ENCODE measurements around the gene ANXA5. TPM values are rescaled to one million over a fixed set of nuclear protein-coding genes. Genes with fewer than 3 reads are reported as not detected.

The ANXA5 gene
- 285 and 323 TPM in 2 replicates for total RNA-seq

GRCh38 chr4:121696581-121697461 lies at the start of gene ANXA5:
ANXA5 (minus strand) TSS chr4:121696980; CDS start chr4:121696589, 391 bp downstream.

Other genes with a start within 250 kb of the ANXA5 start
- gene SMIM43, start 68.2 kb upstream of the ANXA5 start, total RNA-seq = not detected in 2 replicates
- 20.4 and 50.9 TPM in 2 replicates for gene EXOSC9, start 104.3 kb upstream of the ANXA5 start, total RNA-seq
- 24.7 and 94.8 TPM in 2 replicates for gene CCNA2, start 126.9 kb upstream of the ANXA5 start, total RNA-seq
- gene BBS7, start 173.5 kb upstream of the ANXA5 start, total RNA-seq = 14.9 and 26.7 TPM in 2 replicates

Measured in hair follicular keratinocyte (primary cell).